ENCODE results near the gene MTMR3. TPM values are rescaled to one million over a fixed set of nuclear protein-coding genes. Genes with fewer than 3 reads are reported as not detected.
A peak's percentile ranks its signal among the peaks of the same experiment; 100 is the strongest.

MTMR3 gene
- total RNA-seq, 4 donors from 2014 or later: 33.5 to 46.5 (median 40.8) TPM

- TF ChIP-seq POLR2A (IDR thresholded peaks at IDR 0.05; ENCODE audit: low read depth) (no peak), CTCF (IDR thresholded peaks at IDR 0.05) (no peak), EP300 (IDR thresholded peaks at IDR 0.05) (no peak), POLR2AphosphoS5 (IDR thresholded peaks at IDR 0.05) (no peak)
- intact Hi-C loops (cut with DNase I): no loop called here
- WGBS: 61% methylated on average over 1 of the region's 1 CpG
- H3K36me3 ChIP-seq: no peaks in the 10 kb centered on the region
- no peak overlapping the region for H3K27ac ChIP-seq (replicated peaks in 1 of 4)
- DNase-seq (ENCODE audit: extremely low spot score): no peak
- no peak overlapping the region for H3K4me3 ChIP-seq
- H3K9me3 ChIP-seq: no peaks in the 10 kb centered on the region
- no peaks in the 10 kb centered on the region for H3K27me3 ChIP-seq
- H3K4me1 ChIP-seq: peaks cover 17 to 38% (median 34%) of the 10 kb centered on the region in 4 donors
These were observed 9.6 kb downstream of the MTMR3 start for GRCh38 chr22:29892315-29893156.

- H3K4me3 ChIP-seq: no peak overlapping the region
- no peaks in the 10 kb centered on the region for H3K36me3 ChIP-seq
- intact Hi-C loops (cut with DNase I): no loop called here
- no peak overlapping the region for H3K27ac ChIP-seq (replicated peaks in 1 of 4)
- H3K9me3 ChIP-seq: no peaks in the 10 kb centered on the region
- peaks cover 4 to 27% (median 24%) of the 10 kb centered on the region in 4 donors for H3K4me1 ChIP-seq
- no peak for TF ChIP-seq POLR2A (IDR thresholded peaks at IDR 0.05; ENCODE audit: low read depth)
- no peak for TF ChIP-seq EP300 (IDR thresholded peaks at IDR 0.05)
- no peak for TF ChIP-seq POLR2AphosphoS5 (IDR thresholded peaks at IDR 0.05)
- TF ChIP-seq CTCF (IDR thresholded peaks at IDR 0.05): no peak
- H3K27me3 ChIP-seq: no peaks in the 10 kb centered on the region
- WGBS: 89% methylated on average over 1 of the region's 1 CpG
- no peak for DNase-seq (ENCODE audit: extremely low spot score)
These were observed 18.4 kb downstream of the MTMR3 start for GRCh38 chr22:29901354-29901753.

GRCh38 chr22:29903371-29903770, 20.4 kb downstream of the MTMR3 start:
- Histone ChIP-seq H3K27me3 (no peaks in the 10 kb centered on the region), H3K36me3 (no peaks in the 10 kb centered on the region), H3K9me3 (no peaks in the 10 kb centered on the region), H3K4me1 (peaks cover 21 to 45% (median 42%) of the 10 kb centered on the region in 4 donors), H3K4me3 (no peak overlapping the region), H3K27ac (replicated peaks in 1 of 4) (no peak overlapping the region)
- intact Hi-C loops (cut with DNase I): no loop called here
- TF ChIP-seq POLR2A (IDR thresholded peaks at IDR 0.05; ENCODE audit: low read depth): no peak
- no peak for TF ChIP-seq EP300 (IDR thresholded peaks at IDR 0.05)
- 70% methylated on average over 5 of the region's 5 CpGs for WGBS
- DNase-seq (ENCODE audit: extremely low spot score): no peak

- H3K4me1 ChIP-seq: peaks cover 26 to 47% (median 44%) of the 10 kb centered on the region in 4 donors
- WGBS: 80% methylated on average over 3 of the region's 3 CpGs
- no peaks in the 10 kb centered on the region for H3K36me3 ChIP-seq
- intact Hi-C loops (cut with DNase I): no loop called here
- H3K9me3 ChIP-seq: no peaks in the 10 kb centered on the region
- no peak overlapping the region for H3K27ac ChIP-seq (replicated peaks in 1 of 4)
- no peak for DNase-seq (ENCODE audit: extremely low spot score)
- no peaks in the 10 kb centered on the region for H3K27me3 ChIP-seq
- no peak for TF ChIP-seq EP300 (IDR thresholded peaks at IDR 0.05)
- no peak for TF ChIP-seq POLR2A (IDR thresholded peaks at IDR 0.05; ENCODE audit: low read depth)
- TF ChIP-seq POLR2AphosphoS5 (IDR thresholded peaks at IDR 0.05): no peak
- TF ChIP-seq CTCF (IDR thresholded peaks at IDR 0.05): no peak
- no peak overlapping the region for H3K4me3 ChIP-seq
These were observed 21.0 kb downstream of the MTMR3 start for GRCh38 chr22:29904020-29904419.

- no peaks in the 10 kb centered on the region for H3K36me3 ChIP-seq
- 30% methylated on average over 5 of the region's 5 CpGs for WGBS
- intact Hi-C loops (cut with DNase I): no loop called here
- peaks cover 35 to 52% (median 42%) of the 10 kb centered on the region in 4 donors for H3K4me1 ChIP-seq
- no peaks in the 10 kb centered on the region for H3K9me3 ChIP-seq
- no peaks in the 10 kb centered on the region for H3K27me3 ChIP-seq
- no peak overlapping the region for H3K4me3 ChIP-seq
- no peak for DNase-seq (ENCODE audit: extremely low spot score)
- no peak for TF ChIP-seq POLR2AphosphoS5 (IDR thresholded peaks at IDR 0.05)
- no peak for TF ChIP-seq POLR2A (IDR thresholded peaks at IDR 0.05; ENCODE audit: low read depth)
- no peak for TF ChIP-seq CTCF (IDR thresholded peaks at IDR 0.05)
- TF ChIP-seq EP300 (IDR thresholded peaks at IDR 0.05): no peak
- peak overlapping the region in 1 of 4 donors; percentile 18 for H3K27ac ChIP-seq (replicated peaks in 1 of 4)
These were observed 25.0 kb downstream of the MTMR3 start for GRCh38 chr22:29907753-29908515.

Measured in esophagus muscularis mucosa (tissue), 4 donors.